Endothelial cell of umbilical vein (primary cell): ENCODE results near the gene SLC44A2. TPM values are rescaled to one million over a fixed set of nuclear protein-coding genes. Genes with fewer than 3 reads are reported as not detected.

Experiments
- BruUV-seq: library from RNA; stranded (reverse); fragments of 400-500 nt; replicated peaks from 2 replicates; lab custom pipeline; 2021; lab: Mats Ljungman, UMichigan
- CTCF ChIA-PET: fragments of 300-600, 350-600 bp; sonication (Branson Sonifier 250); formaldehyde crosslinking; loops from one replicate; lab custom pipeline; 2021; ENCODE audit warnings: antibody characterized with exemption, inconsistent platforms; lab: Charles Lee
- POLR2A ChIA-PET: fragments of 300-600, 350-600 bp; sonication (Branson Sonifier 250); formaldehyde crosslinking; loops from one replicate; lab custom pipeline; 2021; ENCODE audit warnings: antibody characterized with exemption, inconsistent platforms; lab: Charles Lee
- DNase-seq: peaks from one replicate; pipeline ENCODE4 v3.0.0-alpha.2; 2011; ENCODE audit warnings: low read depth, low spot score
- FAIRE-seq: peaks from 2 replicates; lab custom pipeline; 2011; peaks lifted over from hg19 to GRCh38; lab: Jason Lieb, UNC
- H2AFZ ChIP-seq: 2 replicates; pipeline ENCODE4 v1.6.0; 2012; ENCODE audit warnings: low read depth, low read length, control low read depth, inconsistent platforms
- H3K27ac ChIP-seq: 2 replicates; pipeline ENCODE4 v1.5.1; 2011; ENCODE audit warnings: low read depth, mild to moderate bottlenecking, control low read depth, low read length, moderate library complexity; ENCODE audit not compliant: insufficient read depth
- H3K27me3 ChIP-seq, 2 experiments: 2 replicates each; pipeline versions ENCODE4 v1.6.0 to v1.6.1; 2011; ENCODE audit warnings: low read length in 2 of 2, mixed read lengths in 1 of 2; ENCODE audit not compliant: control insufficient read depth in 2 of 2, insufficient read depth in 2 of 2
- H3K36me3 ChIP-seq, 2 experiments: 2 replicates in 1 of 2; 3 replicates in 1 of 2; pipeline ENCODE4 v1.5.1; 2011; ENCODE audit warnings: low read length in 2 of 2, mild to moderate bottlenecking in 1 of 2, moderate library complexity in 1 of 2; ENCODE audit not compliant: control insufficient read depth in 2 of 2, insufficient read depth in 2 of 2; ENCODE audit errors: extremely low read depth in 1 of 2
- H3K4me1 ChIP-seq: 3 replicates; pipeline ENCODE4 v1.5.1; 2011; ENCODE audit warnings: mild to moderate bottlenecking, low read length; ENCODE audit not compliant: control insufficient read depth, insufficient read depth; ENCODE audit errors: extremely low read depth
- H3K4me2 ChIP-seq: 2 replicates; pipeline ENCODE4 v1.6.1; 2011; ENCODE audit warnings: low read length, control low read depth, mixed read lengths; ENCODE audit not compliant: insufficient read depth
- H3K4me3 ChIP-seq, 3 experiments: fragments of 200-600 bp in 1 of 3; sonication (generic), shearing (Covaris generic) in 1 of 3; replicated peaks in 1 of 3; 2 replicates each; pipeline ENCODE4 v1.5.1; 2011 to 2016; ENCODE audit warnings: control low read depth in 3 of 3, low read length in 3 of 3, mild to moderate bottlenecking in 2 of 3, inconsistent platforms in 1 of 3, low read depth in 1 of 3, moderate library complexity in 1 of 3; ENCODE audit not compliant: insufficient read depth in 1 of 3
- H3K79me2 ChIP-seq: 2 replicates; pipeline ENCODE4 v1.6.0; 2012; ENCODE audit warnings: low read length, inconsistent platforms; ENCODE audit not compliant: control insufficient read depth, insufficient read depth
- H3K9ac ChIP-seq: replicated peaks from 2 replicates; pipeline ENCODE3; 2011; ENCODE audit warnings: low read length, control low read depth; ENCODE audit not compliant: insufficient read depth; ENCODE audit errors: extremely low read depth
- H3K9me1 ChIP-seq: replicated peaks from 3 replicates; pipeline ENCODE4 v1.6.0; 2011; ENCODE audit warnings: mild to moderate bottlenecking, low read length; ENCODE audit not compliant: control insufficient read depth, insufficient read depth; ENCODE audit errors: extremely low read depth
- H3K9me3 ChIP-seq: replicated peaks from 2 replicates; pipeline ENCODE4 v1.5.1; 2012; ENCODE audit warnings: low read length, inconsistent platforms; ENCODE audit not compliant: control insufficient read depth, insufficient read depth
- H4K20me1 ChIP-seq: replicated peaks from 2 replicates; pipeline ENCODE3; 2011; ENCODE audit warnings: mild to moderate bottlenecking, low read length; ENCODE audit not compliant: control insufficient read depth, insufficient read depth; ENCODE audit errors: extremely low read depth
- CTCF ChIP-seq, 2 donors: IDR thresholded peaks; 1 replicate in 1 of 2; 2 replicates in 1 of 2; pipeline ENCODE4 v1.5.1; 2011; ENCODE audit warnings: low read length in 2 of 2, mild to moderate bottlenecking in 2 of 2, moderate library complexity in 2 of 2, control low read depth in 1 of 2, inconsistent platforms in 1 of 2, low read depth in 1 of 2; ENCODE audit not compliant: insufficient read depth in 1 of 2; ENCODE audit errors: extremely low read depth in 1 of 2
- EZH2 ChIP-seq: IDR thresholded peaks from 2 replicates; pipeline ENCODE4 v1.6.1; 2012; ENCODE audit warnings: borderline replicate concordance, low read depth, mild to moderate bottlenecking, moderate library complexity, low read length, inconsistent platforms; ENCODE audit not compliant: severe bottlenecking
- FOS ChIP-seq: IDR thresholded peaks from 2 replicates; pipeline ENCODE4 v1.6.1; 2011; ENCODE audit warnings: mild to moderate bottlenecking, low read length, moderate library complexity, borderline replicate concordance; ENCODE audit not compliant: insufficient read depth
- GATA2 ChIP-seq: IDR thresholded peaks from 2 replicates; pipeline ENCODE4 v1.7.0; 2011; ENCODE audit warnings: low read depth, mild to moderate bottlenecking, moderate library complexity, mixed read lengths, low read length; ENCODE audit not compliant: insufficient read length, insufficient read depth
- JUN ChIP-seq: IDR thresholded peaks from 2 replicates; pipeline ENCODE4 v1.6.1; 2011; ENCODE audit warnings: borderline replicate concordance, low read depth; ENCODE audit not compliant: insufficient read length, insufficient read depth
- MAX ChIP-seq: IDR thresholded peaks from 2 replicates; pipeline ENCODE4 v1.6.1; 2011; ENCODE audit not compliant: insufficient read depth, insufficient read length
- MYC ChIP-seq: IDR thresholded peaks from one replicate; pipeline ENCODE4 v1.6.1; 2011; ENCODE audit warnings: mild to moderate bottlenecking, low read depth, low read length
- POLR2A ChIP-seq: IDR thresholded peaks from 2 replicates; pipeline ENCODE4 v1.6.1; 2012; ENCODE audit warnings: low read depth, mild to moderate bottlenecking, control low read depth, low read length
- POLR2AphosphoS5 ChIP-seq: IDR thresholded peaks from 2 replicates; pipeline ENCODE4 v1.6.1; 2012; ENCODE audit warnings: low read depth, mild to moderate bottlenecking, control low read depth, low read length, moderate library complexity; ENCODE audit not compliant: insufficient read depth
- dilution Hi-C: fragments of 300-500 bp; cut with MboI; formaldehyde crosslinking; loops from one replicate; pipeline ENCODE4 v1.15.0; 2019; ENCODE audit warnings: low sequenced_read_pairs; ENCODE audit not compliant: extremely low pct_ligation_motif_present
- intact Hi-C: fragments of 100-400 bp; cut with micrococcal nuclease; formaldehyde crosslinking; loops from one replicate; pipeline ENCODE4 v1.10.0; 2022
- polyA plus RNA-seq, 4 experiments: library from polyadenylated mRNA; depleted of rRNA in 3 of 4; stranded (reverse) in 3 of 4; unstranded in 1 of 4; fragments of >200 nt; gene quantifications; 2 replicates each; pipeline versions ENCODE4 v1.2.1 to v1.2.3, GENCODE V29; 2011 to 2012; ENCODE audit warnings: missing spikeins in 1 of 4
- total RNA-seq: library from RNA; stranded (reverse); gene quantifications from 2 replicates; pipeline ENCODE4 v1.2.3, GENCODE V29; 2021

Gene SLC44A2
- total and polyA plus RNA-seq, 2 donors (not counting 3 experiments of a cell fraction or from before 2014, with no cell fraction given): 97.7 to 130 TPM

- CTCF ChIA-PET: interaction anchor here (1.1 to 1.9 kb wide), 4 partner anchors 10 to 74 kb away, joined by 3 to 15 read pairs (median 14); no protein-coding TSS in a partner anchor
- no peak overlapping the region for H2AFZ ChIP-seq
- intact Hi-C loops: loop anchor here (5.0 kb wide), 1 partner anchor 153 kb away; the partner anchor contains the start of gene KEAP1
Measured at GRCh38 chr19:10654610-10655456, 29.5 kb downstream of the SLC44A2 start.

More at GRCh38 chr19:10654610-10655456, 29.5 kb downstream of the SLC44A2 start:
- peak overlapping the region; percentile 73 for H3K27ac ChIP-seq
- peaks cover 0 to 2% of the 10 kb centered on the region in 2 experiments for H3K36me3 ChIP-seq
- dilution Hi-C loops: no loop called here
- peak overlapping the region; percentile 94 to 99 (median 94) for H3K4me3 ChIP-seq
- no peaks in the 10 kb centered on the region for H3K27me3 ChIP-seq
- no peak for TF ChIP-seq GATA2
- TF ChIP-seq POLR2A: peak; percentile 9
- no peak for TF ChIP-seq EZH2
- TF ChIP-seq MYC: no peak
- no peak for TF ChIP-seq JUN
- no peak for TF ChIP-seq FOS
- TF ChIP-seq MAX: peak; percentile 4
- no peak for TF ChIP-seq CTCF (IDR thresholded peaks at IDR 0.05; ENCODE audit: extremely low read depth in 1 of 2, insufficient read depth in 1 of 2, low read depth in 1 of 2, low read length in 2 of 2)
- TF ChIP-seq POLR2AphosphoS5: peak; percentile 54
- peaks cover 57% of the 10 kb centered on the region for H3K79me2 ChIP-seq
- H4K20me1 ChIP-seq: peaks cover 6% of the 10 kb centered on the region
- DNase-seq (peak; percentile 34), FAIRE-seq (no peak)
- H3K4me1 ChIP-seq: peaks cover 10% of the 10 kb centered on the region
- POLR2A ChIA-PET: no interaction called here
- H3K9ac ChIP-seq: peak overlapping the region; percentile 96
- peak overlapping the region; percentile 73 for H3K4me2 ChIP-seq
- H3K9me1 ChIP-seq: no peaks in the 10 kb centered on the region
- no peaks in the 10 kb centered on the region for H3K9me3 ChIP-seq
- TSS peak; percentile 31 for BruUV-seq
